ENCODE results near the gene PARD6G.

GRCh38 chr18:80192653-80193385 is 54.5 kb downstream of the PARD6G start:
- TF ChIP-seq, protein P1, sequence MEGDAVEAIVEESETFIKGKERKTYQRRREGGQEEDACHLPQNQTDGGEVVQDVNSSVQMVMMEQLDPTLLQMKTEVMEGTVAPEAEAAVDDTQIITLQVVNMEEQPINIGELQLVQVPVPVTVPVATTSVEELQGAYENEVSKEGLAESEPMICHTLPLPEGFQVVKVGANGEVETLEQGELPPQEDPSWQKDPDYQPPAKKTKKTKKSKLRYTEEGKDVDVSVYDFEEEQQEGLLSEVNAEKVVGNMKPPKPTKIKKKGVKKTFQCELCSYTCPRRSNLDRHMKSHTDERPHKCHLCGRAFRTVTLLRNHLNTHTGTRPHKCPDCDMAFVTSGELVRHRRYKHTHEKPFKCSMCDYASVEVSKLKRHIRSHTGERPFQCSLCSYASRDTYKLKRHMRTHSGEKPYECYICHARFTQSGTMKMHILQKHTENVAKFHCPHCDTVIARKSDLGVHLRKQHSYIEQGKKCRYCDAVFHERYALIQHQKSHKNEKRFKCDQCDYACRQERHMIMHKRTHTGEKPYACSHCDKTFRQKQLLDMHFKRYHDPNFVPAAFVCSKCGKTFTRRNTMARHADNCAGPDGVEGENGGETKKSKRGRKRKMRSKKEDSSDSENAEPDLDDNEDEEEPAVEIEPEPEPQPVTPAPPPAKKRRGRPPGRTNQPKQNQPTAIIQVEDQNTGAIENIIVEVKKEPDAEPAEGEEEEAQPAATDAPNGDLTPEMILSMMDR (IDR thresholded peaks at IDR 0.05), result no peak
- TF ChIP-seq POLR2A (IDR thresholded peaks at IDR 0.05) (no peak), POLR2AphosphoS5 (IDR thresholded peaks at IDR 0.05) (no peak)
